BJ (cell line): ENCODE measurements around the gene ARID4A. TPM values are rescaled to one million over a fixed set of nuclear protein-coding genes. Genes with fewer than 3 reads are reported as not detected.

ENCODE experiments used
- CTCF ChIA-PET: fragments of 350-600 bp; formaldehyde crosslinking; extraction: SDS; loops from one replicate; lab custom pipeline; 2021; ENCODE audit warnings: antibody characterized with exemption, inconsistent platforms; lab: Yijun Ruan, JAX
- POLR2A ChIA-PET: fragments of 300-600 bp; sonication (Branson Sonifier 250); formaldehyde crosslinking; extraction: SDS; loops from one replicate; lab custom pipeline; 2021; ENCODE audit warnings: antibody characterized with exemption; lab: Charles Lee
- DNase-seq: peaks from one replicate; pipeline ENCODE4 v3.0.0-alpha.2; 2011; ENCODE audit warnings: low read depth
- H3K27me3 ChIP-seq: 2 replicates; pipeline ENCODE4 v1.6.0; 2011; ENCODE audit warnings: low read length; ENCODE audit not compliant: control insufficient read depth, insufficient read depth
- H3K36me3 ChIP-seq: 2 replicates; pipeline ENCODE4 v1.5.1; 2011; ENCODE audit warnings: low read length; ENCODE audit not compliant: control insufficient read depth, insufficient read depth
- H3K4me3 ChIP-seq: 2 replicates; pipeline ENCODE4 v1.5.1; 2011; ENCODE audit warnings: low read depth, mild to moderate bottlenecking, control low read depth, low read length
- polyA plus RNA-seq: library from polyadenylated mRNA; depleted of rRNA; stranded (reverse); fragments of >200 nt; gene quantifications from 2 replicates; pipeline ENCODE4 v1.2.3, GENCODE V29; 2011
- TF ChIP-seq, protein P1 (sequence below): IDR thresholded peaks from 2 replicates; pipeline ENCODE4 v1.5.1; 2011; ENCODE audit warnings: low read depth, mild to moderate bottlenecking, control low read depth, inconsistent platforms, low read length, moderate library complexity; ENCODE audit not compliant: insufficient read depth

ARID4A gene
- polyA plus RNA-seq, 1 experiment = 3.3 TPM

DNA sequence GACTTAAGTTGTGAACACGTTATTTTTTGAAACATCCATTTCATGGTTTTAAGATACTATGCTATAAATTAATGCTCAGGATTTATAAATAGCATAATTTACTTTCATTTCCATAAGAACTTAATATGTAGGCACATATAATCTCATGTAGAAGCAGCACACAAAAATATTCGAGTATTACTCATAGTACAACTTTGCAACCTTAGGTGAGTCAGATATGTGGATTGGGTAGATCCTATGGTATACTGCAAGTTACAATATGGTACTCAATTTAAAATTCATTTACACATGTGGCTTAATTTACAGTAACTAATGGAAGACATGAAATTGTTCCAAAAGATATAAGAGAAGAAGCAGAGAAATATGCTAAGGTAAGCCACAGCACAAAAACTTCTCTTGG lies 27.7 kb upstream of the ARID4A start:
- no peak for DNase-seq
- TF ChIP-seq, protein P1, sequence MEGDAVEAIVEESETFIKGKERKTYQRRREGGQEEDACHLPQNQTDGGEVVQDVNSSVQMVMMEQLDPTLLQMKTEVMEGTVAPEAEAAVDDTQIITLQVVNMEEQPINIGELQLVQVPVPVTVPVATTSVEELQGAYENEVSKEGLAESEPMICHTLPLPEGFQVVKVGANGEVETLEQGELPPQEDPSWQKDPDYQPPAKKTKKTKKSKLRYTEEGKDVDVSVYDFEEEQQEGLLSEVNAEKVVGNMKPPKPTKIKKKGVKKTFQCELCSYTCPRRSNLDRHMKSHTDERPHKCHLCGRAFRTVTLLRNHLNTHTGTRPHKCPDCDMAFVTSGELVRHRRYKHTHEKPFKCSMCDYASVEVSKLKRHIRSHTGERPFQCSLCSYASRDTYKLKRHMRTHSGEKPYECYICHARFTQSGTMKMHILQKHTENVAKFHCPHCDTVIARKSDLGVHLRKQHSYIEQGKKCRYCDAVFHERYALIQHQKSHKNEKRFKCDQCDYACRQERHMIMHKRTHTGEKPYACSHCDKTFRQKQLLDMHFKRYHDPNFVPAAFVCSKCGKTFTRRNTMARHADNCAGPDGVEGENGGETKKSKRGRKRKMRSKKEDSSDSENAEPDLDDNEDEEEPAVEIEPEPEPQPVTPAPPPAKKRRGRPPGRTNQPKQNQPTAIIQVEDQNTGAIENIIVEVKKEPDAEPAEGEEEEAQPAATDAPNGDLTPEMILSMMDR = no peak
- CTCF ChIA-PET = no interaction called here
- POLR2A ChIA-PET = interaction anchor here (0.6 kb wide), 1 partner anchor 28 kb away, joined by 3 read pairs; the partner anchor contains the start of gene ARID4A
- no peaks in the 10 kb centered on the region for H3K27me3 ChIP-seq
- H3K4me3 ChIP-seq = no peak overlapping the region
- peaks cover 4% of the 10 kb centered on the region for H3K36me3 ChIP-seq

DNA sequence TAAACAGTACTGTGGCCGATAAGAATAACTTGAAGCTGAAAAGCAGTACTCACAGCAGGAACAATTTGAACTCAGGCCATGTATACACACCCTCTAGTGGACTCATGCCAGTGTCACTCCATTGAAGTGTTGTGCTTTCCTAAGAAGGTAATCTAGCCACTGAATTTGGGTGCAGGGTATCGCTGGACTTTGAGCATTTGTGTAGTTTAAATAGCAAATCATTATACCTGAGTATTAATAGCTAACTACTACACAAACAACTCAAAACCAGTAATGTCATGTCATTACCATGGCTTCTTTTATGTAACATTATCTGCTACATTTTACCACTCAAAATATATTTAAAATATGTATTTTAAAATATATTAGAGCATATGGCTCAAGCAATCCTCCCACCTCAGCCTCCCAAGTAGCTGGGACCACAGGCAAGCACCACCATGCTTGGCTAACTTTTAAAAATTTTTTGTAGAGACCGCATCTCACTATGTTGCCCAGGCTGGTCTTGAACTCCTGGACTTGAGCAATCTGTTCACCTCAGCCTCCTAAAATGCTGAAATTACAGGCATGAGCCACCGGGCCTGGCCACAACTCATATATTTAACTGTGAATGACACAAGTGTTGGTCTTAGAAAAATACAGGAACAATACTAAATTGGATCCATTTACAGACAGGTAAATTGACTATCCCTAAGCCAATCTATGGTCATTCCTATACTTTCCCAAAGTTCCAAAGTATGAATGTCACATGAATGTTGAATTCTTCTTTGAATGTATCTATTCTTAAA lies 25.6 kb upstream of the ARID4A start:
- no peak for DNase-seq
- ChIA-PET POLR2A (no interaction called here), CTCF (interaction anchor here (0.6 kb wide), 1 partner anchor 13 kb away, joined by 3 read pairs; no protein-coding TSS in a partner anchor)
- no peak overlapping the region for H3K4me3 ChIP-seq
- TF ChIP-seq, protein P1 = 0 out of 2 replicates have a peak, but pooled peaks have one; percentile 18
- no peaks in the 10 kb centered on the region for H3K27me3 ChIP-seq
- peaks cover 5% of the 10 kb centered on the region for H3K36me3 ChIP-seq

DNA sequence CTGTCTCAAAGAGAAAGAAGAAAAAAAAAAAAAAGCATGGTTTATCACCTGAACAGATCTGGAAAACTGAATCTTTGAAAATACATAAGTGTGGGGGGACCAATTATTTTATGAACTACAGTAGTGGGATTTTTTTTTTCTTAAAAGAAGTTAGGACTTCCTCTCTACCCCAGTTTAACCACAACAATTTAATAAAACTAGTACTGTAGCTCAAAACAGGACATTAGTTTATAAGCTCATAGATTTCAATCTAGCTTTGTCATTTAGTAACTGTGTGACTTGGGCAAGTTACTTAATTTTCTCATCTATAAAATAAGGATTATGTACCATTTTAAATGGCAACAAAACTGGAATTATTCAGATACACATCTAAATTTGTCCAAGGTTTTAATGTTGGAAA lies 23.5 kb upstream of the ARID4A start:
- POLR2A ChIA-PET = no interaction called here
- TF ChIP-seq, protein P1 = no peak
- no peak for DNase-seq
- CTCF ChIA-PET = interaction anchor here (0.7 kb wide), 1 partner anchor 97 kb away, joined by 3 read pairs; no protein-coding TSS in a partner anchor
- Histone ChIP-seq H3K4me3 (no peak overlapping the region), H3K36me3 (peaks cover 4% of the 10 kb centered on the region), H3K27me3 (no peaks in the 10 kb centered on the region)

DNA sequence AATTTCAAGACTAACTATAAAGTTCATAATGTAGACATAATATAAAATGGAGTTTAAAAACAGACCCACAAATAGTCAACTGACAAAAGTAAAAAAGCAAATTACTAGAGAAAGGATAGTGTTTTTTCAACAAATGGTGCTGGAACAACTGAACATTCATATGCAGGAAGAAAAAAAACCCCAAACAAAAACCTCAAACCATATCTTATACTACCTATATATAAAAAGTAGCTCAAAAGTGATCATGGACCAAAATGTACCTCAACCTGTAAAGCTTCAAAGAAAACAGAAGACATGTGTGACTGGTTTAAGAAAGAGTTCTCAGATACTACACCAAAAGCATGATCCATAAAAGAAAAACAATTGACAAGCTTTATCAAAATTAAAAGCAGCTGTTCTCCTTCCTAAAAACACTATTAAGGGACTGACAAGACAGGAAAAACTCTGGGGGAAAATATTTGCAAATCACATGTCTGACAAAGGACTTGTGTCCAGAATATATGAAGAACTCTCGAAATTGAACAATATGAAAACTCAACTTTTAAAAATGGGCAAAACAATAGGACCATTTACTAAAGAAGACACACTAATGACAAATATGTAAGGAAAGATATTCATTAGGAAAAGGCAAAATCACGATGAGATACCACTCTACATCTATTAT lies 22.7 kb upstream of the ARID4A start:
- ChIA-PET POLR2A (no interaction called here), CTCF (interaction anchor here (0.7 kb wide), 1 partner anchor 851 kb away, joined by 3 read pairs; no protein-coding TSS in a partner anchor)
- DNase-seq = no peak
- Histone ChIP-seq H3K4me3 (no peak overlapping the region), H3K27me3 (no peaks in the 10 kb centered on the region), H3K36me3 (peaks cover 4% of the 10 kb centered on the region)
- TF ChIP-seq, protein P1 = no peak

DNA sequence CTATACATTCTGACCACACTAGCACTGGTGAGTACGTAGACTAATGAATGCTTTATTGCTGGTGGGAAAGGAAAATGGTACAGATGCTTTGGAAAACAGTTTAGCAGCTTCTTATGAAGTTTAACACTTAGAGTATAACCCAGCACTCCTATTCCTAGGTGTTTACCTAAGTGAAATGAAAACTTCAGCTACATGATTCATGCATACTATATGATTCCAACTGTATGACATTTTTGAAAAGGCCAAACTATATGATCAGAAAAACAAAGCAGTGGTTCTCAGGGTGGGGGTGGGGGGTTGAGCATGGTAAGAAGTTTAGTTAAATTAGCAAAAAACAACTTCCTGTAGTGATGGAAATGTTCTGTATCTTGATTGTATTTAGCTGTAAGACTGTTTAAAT lies 22.1 kb upstream of the ARID4A start:
- DNase-seq = no peak
- H3K4me3 ChIP-seq = no peak overlapping the region
- ChIA-PET CTCF (no interaction called here), POLR2A (no interaction called here)
- H3K36me3 ChIP-seq = peaks cover 3% of the 10 kb centered on the region; the same call in 1 of the 2 replicates
- TF ChIP-seq, protein P1 = no peak
- no peaks in the 10 kb centered on the region for H3K27me3 ChIP-seq
